GDM1 (cell line): Measurements from ENCODE around the gene ANG.
"Not testable (repeated sequence)": the region's sequence is repeated elsewhere in the genome, so short reads cannot be mapped to it uniquely, and the experiment has no call there.

Source experiments
- DNase-seq: peaks from one replicate; lab custom pipeline; 2025; lab: John Stamatoyannopoulos, UW

Gene ANG

GRCh38 chr14:20688167-20688839, at the start of gene ANG:
Gene ANG (plus strand): TSS chr14:20688764. CDS start chr14:20693565, 4,801 bp downstream.
- DNase-seq = no peak

DNA sequence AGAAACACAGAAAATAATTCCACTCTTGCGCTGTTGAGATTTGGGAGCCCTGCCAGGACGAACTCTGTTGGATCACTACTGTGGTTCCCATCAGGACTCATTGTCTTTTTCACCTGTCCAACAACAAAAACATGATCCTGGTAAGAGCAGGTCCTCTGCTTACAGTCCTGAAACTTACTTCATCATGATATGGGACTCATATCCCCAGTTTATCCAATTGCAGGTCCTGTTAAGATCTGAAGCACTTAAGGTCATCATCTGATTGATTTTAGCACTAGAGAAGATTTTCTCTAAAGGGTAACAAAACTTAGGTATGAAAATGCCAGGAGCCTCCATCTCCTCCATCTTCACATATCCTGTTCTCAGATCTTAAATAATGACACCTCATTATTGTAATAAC, 47.0 kb upstream of the ANG start, which contains the start of gene OR6S1:
Gene OR6S1 (minus strand): TSS at position 101 of the 400 bp plus-strand sequence. CDS start 0 bp downstream, at position 101.
- no peak for DNase-seq

DNA sequence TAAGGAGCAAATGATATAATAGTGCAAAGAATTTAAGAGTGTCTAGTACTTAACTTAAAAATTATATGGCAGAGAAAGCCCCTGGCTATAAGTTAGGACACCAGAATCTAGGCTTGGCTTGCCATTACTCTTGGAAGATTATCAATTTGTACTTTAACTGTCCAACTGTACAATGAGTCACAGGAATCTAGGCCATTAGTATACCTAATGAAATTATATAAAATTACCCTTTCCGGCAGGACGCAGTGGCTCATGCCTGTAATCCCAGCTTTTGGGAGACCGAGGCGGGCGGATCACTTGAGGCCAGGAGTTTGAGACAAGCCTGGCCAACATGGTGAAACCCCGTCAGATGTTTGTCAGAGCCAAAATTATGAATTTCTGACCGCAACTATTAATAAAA, 46.4 kb upstream of the ANG start:
- DNase-seq = no peak

- DNase-seq = not testable (repeated sequence)
Observed at GRCh38 chr14:20642755-20643154, 45.8 kb upstream of the ANG start.

- DNase-seq = no peak
Observed at GRCh38 chr14:20644520-20644919, 44.0 kb upstream of the ANG start.

DNA sequence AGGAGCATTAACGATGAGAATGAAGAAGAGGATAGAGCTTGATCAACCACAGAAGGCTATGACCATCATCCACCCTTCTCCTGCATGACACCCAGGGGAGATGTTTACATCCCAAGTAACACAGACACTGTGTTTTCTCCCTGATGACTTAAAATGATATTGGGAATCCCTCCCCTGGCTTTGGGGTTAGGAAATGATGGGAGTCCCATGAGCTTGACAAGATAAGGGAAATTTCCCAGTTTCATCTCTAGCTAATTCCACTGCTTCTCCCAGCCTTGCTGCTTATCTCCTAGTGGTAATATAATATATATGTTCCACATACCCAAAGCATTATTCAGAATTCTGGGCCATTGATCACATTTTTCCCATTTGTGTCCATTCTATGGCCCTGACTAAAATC, 43.1 kb upstream of the ANG start:
- DNase-seq = no peak

GRCh38 chr14:20652996-20653975, 35.3 kb upstream of the ANG start:
- DNase-seq = no peak

GRCh38 chr14:20655851-20656250, 32.7 kb upstream of the ANG start:
- DNase-seq = no peak

DNA sequence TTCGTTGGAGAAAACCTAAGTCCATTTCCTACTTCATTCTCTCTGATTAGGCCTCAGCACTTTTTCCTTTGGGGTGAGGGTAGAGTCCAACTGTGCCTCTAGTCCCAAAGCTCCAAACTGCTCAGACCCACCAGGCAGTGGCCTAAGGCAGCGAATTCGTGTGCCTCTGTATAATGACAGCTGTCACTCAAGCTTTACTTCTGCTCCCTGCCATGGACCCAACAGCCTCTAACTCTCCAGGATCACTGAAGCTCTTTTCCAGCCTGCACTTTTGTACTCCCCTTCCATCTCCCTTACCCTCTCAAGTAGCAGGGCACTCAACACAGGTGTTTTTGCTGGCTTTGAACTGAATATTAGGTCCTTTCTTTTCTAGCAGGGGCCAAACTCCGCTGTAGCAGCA, 32.3 kb upstream of the ANG start:
- DNase-seq = no peak

DNA sequence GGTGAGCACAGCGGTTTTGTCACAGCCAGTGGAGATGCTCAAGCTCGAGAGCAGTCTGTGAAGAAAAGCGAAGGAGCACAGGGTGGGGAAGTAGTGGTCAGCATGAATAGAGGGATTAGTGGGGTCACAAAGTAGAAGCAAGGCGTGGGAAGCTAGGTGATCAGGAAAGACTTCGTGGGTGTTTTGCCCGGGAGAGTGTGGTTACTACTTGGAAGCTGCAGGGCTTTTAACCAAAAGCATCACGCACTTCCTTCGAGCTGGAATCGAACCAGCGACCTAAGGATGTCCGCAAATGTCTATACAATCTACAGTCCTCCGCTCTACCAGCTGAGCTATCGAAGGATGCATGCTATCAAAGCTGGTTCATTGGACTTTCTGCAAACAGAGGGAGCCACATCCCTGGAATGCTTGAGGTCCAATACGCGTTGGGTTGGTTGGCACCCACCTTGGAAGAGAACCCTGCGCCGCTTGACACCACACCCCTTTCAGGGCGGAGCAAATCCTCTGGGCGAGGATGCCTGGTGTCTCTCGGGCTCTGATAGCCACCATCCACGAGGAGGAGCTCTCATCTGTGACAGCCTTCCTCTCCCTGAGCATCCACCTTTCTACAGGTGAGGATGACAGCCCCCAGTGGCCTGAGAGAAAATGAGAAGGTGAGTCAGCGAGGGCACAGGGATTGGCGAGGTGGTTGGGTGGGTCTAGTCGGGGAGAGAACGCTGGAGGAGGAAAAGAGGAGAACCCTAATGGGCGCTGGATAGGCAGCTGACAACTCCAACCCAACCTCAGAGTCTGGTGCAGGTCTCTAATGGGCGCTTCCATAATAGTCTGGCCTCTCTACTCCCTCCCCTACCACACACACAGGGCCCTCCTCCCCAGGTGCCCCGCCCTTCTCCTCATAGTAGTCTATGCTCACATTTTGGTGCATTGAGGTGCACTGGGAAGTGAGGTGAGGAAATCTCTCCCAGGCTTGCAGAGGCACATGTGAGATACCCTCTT, 31.1 kb upstream of the ANG start:
- no peak for DNase-seq

DNA sequence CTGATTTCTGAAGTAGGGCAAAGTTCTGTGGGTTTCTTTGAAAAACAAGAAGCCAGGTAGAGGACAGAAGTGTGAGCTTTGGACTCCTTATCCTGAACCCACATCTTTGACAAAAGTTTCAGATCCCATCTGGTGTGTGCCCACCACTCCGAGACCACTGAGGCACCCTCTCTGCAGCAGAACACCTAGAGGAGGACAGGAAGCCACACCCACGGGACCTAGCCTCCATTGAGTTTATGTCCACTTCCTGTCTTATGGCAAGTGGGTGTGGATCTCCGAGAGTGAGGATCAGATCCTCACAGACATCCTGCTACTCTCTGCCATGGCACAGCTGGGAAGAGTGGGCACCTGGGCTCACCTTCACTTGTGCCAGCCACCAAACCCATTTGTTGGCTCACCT, 30.3 kb upstream of the ANG start:
- DNase-seq = no peak

- DNase-seq = no peak
Observed at GRCh38 chr14:20659336-20659735, 29.2 kb upstream of the ANG start.

DNA sequence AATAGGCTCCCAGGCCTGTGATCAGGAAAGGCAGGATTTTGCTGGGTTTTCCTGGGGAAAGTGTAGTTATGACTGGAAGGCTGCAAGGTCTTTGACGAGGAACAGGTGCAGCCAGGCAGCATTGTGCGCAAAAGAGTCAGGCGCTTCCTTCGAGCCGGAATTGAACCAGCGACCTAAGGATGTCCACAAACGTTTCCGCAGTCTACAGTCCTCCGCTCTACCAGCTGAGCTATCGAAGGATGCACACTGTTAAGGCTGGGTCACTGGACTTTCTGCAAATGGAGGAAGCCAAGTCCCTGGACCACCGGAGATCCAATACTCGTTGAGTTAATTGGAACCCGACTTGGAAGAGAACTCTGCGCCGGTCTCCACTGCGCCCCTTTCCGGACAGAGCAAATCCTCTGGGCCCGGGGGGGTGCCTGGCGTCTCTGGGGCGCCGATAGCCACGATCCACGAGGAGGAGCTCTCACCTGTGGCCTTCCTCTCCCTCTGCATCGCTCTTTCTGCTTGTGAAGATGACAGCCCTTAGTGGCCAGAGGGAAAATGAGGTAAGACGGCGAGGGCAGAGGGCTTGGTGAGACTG, 28.7 kb upstream of the ANG start:
- DNase-seq = no peak

DNA sequence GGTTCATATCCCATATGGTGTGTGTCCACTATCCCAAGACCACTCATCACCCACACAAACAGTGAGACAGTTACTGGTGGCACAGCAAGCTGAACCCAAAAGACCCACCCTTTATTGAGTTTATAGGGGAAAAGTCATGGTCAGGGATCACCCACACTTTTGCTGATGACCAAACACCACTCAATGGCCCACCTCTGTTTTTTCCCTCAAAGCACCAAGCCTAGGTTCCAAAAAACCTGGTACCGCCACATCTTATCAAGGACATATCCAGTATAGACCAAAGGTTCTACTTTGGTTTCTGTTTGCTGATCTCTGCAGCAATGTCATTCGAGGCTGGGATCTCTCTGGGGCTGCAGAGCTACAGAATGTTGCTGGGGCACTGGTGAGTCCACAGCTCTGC, 27.4 kb upstream of the ANG start:
- no peak for DNase-seq

DNA sequence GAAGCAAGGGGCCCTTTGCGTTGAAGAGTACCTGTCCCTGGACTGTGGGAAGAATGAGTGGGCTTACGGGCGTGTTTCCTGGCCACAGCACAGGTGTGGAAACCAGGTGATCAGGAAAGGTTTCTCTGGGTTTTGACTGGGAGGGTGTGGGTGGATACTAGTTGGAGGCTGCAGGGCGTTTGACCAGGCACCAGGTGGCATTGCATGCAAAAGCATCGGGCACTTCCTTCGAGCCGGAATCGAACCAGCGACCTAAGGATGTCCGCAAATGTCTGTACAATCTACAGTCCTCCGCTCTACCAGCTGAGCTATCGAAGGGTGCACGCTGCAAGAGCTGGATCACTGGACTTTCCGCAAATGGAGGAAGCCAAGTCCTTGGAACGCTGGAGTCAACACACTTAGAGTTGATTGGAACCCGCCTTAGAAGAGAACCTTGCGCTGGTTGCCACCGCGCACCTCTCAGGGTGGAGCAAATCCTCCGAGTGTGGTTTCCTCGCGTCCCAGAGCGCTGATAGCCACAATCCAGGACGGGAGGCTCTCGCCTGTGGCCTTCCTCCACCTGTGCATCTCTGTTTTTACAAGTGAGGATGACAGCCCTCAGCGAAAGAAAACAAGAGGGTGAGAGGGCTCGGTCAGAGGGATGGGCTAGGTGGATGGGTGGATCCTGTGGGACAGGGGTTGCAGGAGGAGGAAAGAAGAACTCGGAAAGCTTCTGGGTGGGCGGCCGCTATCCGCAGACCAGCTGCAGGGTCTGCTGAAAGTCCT, 25.4 kb upstream of the ANG start:
- peak; percentile 79 for DNase-seq

GRCh38 chr14:20666400-20666961, 22.1 kb upstream of the ANG start:
- DNase-seq = not testable (repeated sequence)

DNA sequence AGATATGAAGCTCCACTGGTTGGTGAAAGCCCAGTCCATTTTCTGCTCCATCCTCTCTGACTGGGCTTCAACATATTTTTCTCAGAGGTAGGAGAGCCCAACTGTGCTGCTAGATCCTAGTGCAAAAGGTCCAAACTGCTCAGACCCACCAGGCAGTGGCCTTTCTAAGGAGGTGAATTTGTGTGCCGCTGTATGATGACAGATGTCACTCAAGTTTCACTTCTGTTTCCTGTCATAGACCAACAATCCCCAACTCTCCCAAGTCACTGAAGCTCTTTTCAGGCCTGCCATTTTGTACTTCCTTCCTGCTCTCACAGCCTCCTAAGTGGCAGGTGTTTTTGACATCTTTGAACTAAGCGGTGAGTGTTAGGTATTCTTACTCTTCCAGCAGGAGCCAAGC, 20.6 kb upstream of the ANG start:
- no peak for DNase-seq

- no peak for DNase-seq
Observed at GRCh38 chr14:20668969-20669368, 19.6 kb upstream of the ANG start.

DNA sequence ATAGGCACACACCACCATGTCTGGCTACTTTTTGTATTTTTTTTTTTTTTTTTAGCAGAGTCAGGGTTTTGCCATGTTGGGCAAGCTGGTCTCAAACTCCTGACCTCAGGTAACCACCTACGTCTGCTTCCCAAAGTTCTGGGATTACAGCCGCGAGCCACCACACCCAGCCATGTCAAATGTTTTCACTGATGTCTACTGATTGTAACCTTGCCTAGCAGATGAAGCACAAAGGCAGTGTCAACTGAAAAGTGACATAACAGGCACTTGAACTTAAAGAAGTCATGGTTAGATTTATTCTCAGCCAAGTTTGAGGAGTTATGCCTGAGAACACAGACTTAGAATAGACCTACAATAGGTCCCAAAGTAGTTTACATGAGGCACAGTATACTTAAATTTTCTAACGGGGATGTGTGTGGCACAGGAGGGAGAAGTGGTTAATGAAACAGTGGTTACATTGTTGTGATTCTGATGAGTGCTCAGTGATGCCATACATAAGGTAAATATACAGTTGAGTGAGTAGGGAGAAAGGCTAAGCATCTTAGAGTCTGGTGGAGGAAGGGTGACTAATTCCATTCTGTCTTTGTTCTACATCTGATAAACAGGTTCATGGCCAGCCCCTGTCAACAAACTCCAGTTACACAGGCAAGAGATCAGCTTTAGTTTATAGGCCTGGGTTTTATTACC, 16.8 kb upstream of the ANG start:
- DNase-seq = no peak

GRCh38 chr14:20675669-20676068, 12.9 kb upstream of the ANG start:
- DNase-seq = no peak
